Measurements from ENCODE around the gene CDK6. TPM values are rescaled to one million over a fixed set of nuclear protein-coding genes. Genes with fewer than 3 reads are reported as not detected.

CDK6 gene
- total and polyA plus RNA-seq, 2 of the 8 experiments (the other 6 are each of a cell fraction or from before 2014, with no cell fraction given): 5.9 to 18.9 TPM

GRCh38 chr7:92624298-92624996, 211.9 kb downstream of the CDK6 start:
- no peak for FAIRE-seq
- no peak overlapping the region for H2AFZ ChIP-seq (ENCODE audit: low read length)
- WGBS, 2 experiments (ENCODE audit: extremely low coverage in 1 of 2, insufficient coverage in 1 of 2, insufficient read length in 1 of 2, insufficient replicate concordance in 2 of 2, low coverage in 1 of 2, low lambda C conversion rate in 2 of 2, missing lambda C conversion rate in 1 of 2): 91% methylated on average over 2 of the region's 2 CpGs; no CpG with 5 or more reads in 1 of the 2 experiments
- TF ChIP-seq POLR2AphosphoS5 (IDR thresholded peaks at IDR 0.05; ENCODE audit: low read depth, low read length): no peak
- no peak for TF ChIP-seq CBX5 (IDR thresholded peaks at IDR 0.05; ENCODE audit: low read depth, low read length)
- no peak for TF ChIP-seq RNF2 (IDR thresholded peaks at IDR 0.05; ENCODE audit: borderline replicate concordance, low read depth, low read length, missing control alignments, poor library complexity, severe bottlenecking)
- TF ChIP-seq TAF7 (optimal IDR thresholded peaks at IDR 0.05; ENCODE audit: borderline replicate concordance, low read depth, low read length): no peak
- TF ChIP-seq GABPA (IDR thresholded peaks at IDR 0.05; ENCODE audit: borderline replicate concordance, insufficient read depth, low read length): no peak
- TF ChIP-seq SAP30 (IDR thresholded peaks at IDR 0.05; ENCODE audit: insufficient read depth, insufficient replicate concordance, low read length): no peak

More at GRCh38 chr7:92624298-92624996, 211.9 kb downstream of the CDK6 start:
- Histone ChIP-seq H3K36me3 (ENCODE audit: control insufficient read depth in 2 of 4, insufficient read depth in 4 of 4, low read length in 3 of 4) (no peaks in the 10 kb centered on the region), H3K4me1 (replicated peaks in 1 of 4; ENCODE audit: control insufficient read depth in 3 of 4, insufficient read depth in 4 of 4, low read length in 3 of 4) (no peaks in the 10 kb centered on the region), H3K4me3 (ENCODE audit: extremely low read depth in 1 of 4, insufficient read depth in 2 of 4, low read depth in 3 of 4, low read length in 4 of 4) (no peak overlapping the region), H3K14ac (ENCODE audit: insufficient read length) (no peak overlapping the region), H3K27me3 (replicated peaks in 1 of 4; ENCODE audit: control insufficient read depth in 3 of 4, extremely low read depth in 1 of 4, insufficient read depth in 3 of 4, low read length in 3 of 4) (no peaks in the 10 kb centered on the region), H2BK15ac (ENCODE audit: low read length) (no peak overlapping the region), H3K23me2 (ENCODE audit: low read depth, low read length) (no peaks in the 10 kb centered on the region), H3K4ac (replicated peaks; ENCODE audit: insufficient read length, low read depth, low read length) (no peak overlapping the region), H3K18ac (ENCODE audit: extremely low read depth, low read length) (no peak overlapping the region), H3K23ac (ENCODE audit: insufficient read length) (no peak overlapping the region), H3K27ac (ENCODE audit: low read depth, low read length) (no peak overlapping the region), H4K20me1 (replicated peaks in 1 of 2; ENCODE audit: control insufficient read depth in 1 of 2, insufficient read depth in 2 of 2, low read length in 2 of 2) (no peaks in the 10 kb centered on the region), H2BK20ac (ENCODE audit: low read length) (no peak overlapping the region), H4K5ac (ENCODE audit: insufficient read length, low read depth, low read length) (no peak overlapping the region), H3K56ac (replicated peaks; ENCODE audit: insufficient read length, low read depth, low read length) (no peak overlapping the region), H3K4me2 (ENCODE audit: insufficient read depth in 1 of 2, low read depth in 2 of 2, low read length in 2 of 2) (no peak overlapping the region), H4K8ac (ENCODE audit: extremely low read depth, insufficient read depth, low read length) (no peak overlapping the region), H3K9ac (replicated peaks in 1 of 4; ENCODE audit: extremely low read depth in 1 of 4, low read depth in 3 of 4, low read length in 3 of 4) (no peak overlapping the region), H2BK120ac (replicated peaks; ENCODE audit: low read depth, low read length) (no peak overlapping the region), H2AK5ac (ENCODE audit: low read depth, low read length) (no peak overlapping the region), H4K91ac (replicated peaks; ENCODE audit: insufficient read length, low read length) (no peak overlapping the region), H3K9me3 (ENCODE audit: insufficient read depth in 2 of 2, low read depth in 1 of 2, low read length in 1 of 2) (no peaks in the 10 kb centered on the region), H2BK5ac (ENCODE audit: low read depth, low read length) (no peak overlapping the region), H3K79me2 (ENCODE audit: control insufficient read depth in 1 of 2, insufficient read depth in 2 of 2, low read length in 2 of 2) (no peaks in the 10 kb centered on the region), H2BK12ac (ENCODE audit: low read depth, low read length) (no peak overlapping the region), H3K79me1 (ENCODE audit: low read depth, low read length) (no peaks in the 10 kb centered on the region)
- ChIA-PET CTCF (ENCODE audit: partially characterized antibody) (interaction anchor here (1.2 to 1.7 kb wide), 3 partner anchors 20 to 608 kb away, joined by 3 to 5 read pairs (median 5); partner anchors contain the start of gene VPS50), POLR2A (ENCODE audit: partially characterized antibody) (interaction anchor here (1.0 to 1.1 kb wide), 2 partner anchors 34 to 419 kb away, joined by 3 read pairs; partner anchors contain the start of gene FAM133B)
- no peak for DNase-seq (ENCODE audit: low read depth in 1 of 2, low spot score in 2 of 2)

All from H1 (cell line).